GOT3 (cell line): Measurements from ENCODE around the gene PTPN7.
"Not testable (repeated sequence)": the region's sequence is repeated elsewhere in the genome, so short reads cannot be mapped to it uniquely, and the experiment has no call there.

ENCODE experiments used
- DNase-seq: peaks from one replicate; lab custom pipeline; 2025; ENCODE audit warnings: mixed read lengths; lab: John Stamatoyannopoulos, UW

The PTPN7 gene

GRCh38 chr1:202160377-202160940, at the start of gene PTPN7:
Gene PTPN7, minus strand, starts transcription at chr1:202160602. Its CDS starts 1,200 bp downstream, at chr1:202159402.
- no peak for DNase-seq

GRCh38 chr1:202208351-202208857, 48.0 kb upstream of the PTPN7 start:
- no peak for DNase-seq

GRCh38 chr1:202207292-202207691, 46.9 kb upstream of the PTPN7 start:
- no peak for DNase-seq

GRCh38 chr1:202205523-202206190, 45.3 kb upstream of the PTPN7 start:
- DNase-seq: no peak

GRCh38 chr1:202204065-202204464, 43.7 kb upstream of the PTPN7 start:
- DNase-seq: no peak

- no peak for DNase-seq
Measured at GRCh38 chr1:202203238-202204039, 43.0 kb upstream of the PTPN7 start.

GRCh38 chr1:202202500-202203168, 42.2 kb upstream of the PTPN7 start:
- no peak for DNase-seq

GRCh38 chr1:202201971-202202370, 41.6 kb upstream of the PTPN7 start:
- DNase-seq: no peak

- no peak for DNase-seq
Measured at GRCh38 chr1:202201266-202201665, 40.9 kb upstream of the PTPN7 start.

GRCh38 chr1:202200669-202201068, 40.3 kb upstream of the PTPN7 start:
- no peak for DNase-seq

- no peak for DNase-seq
Measured at GRCh38 chr1:202200112-202200548, 39.7 kb upstream of the PTPN7 start.

- no peak for DNase-seq
Measured at GRCh38 chr1:202199040-202199889, 38.9 kb upstream of the PTPN7 start.

GRCh38 chr1:202198366-202198724, 37.9 kb upstream of the PTPN7 start:
- DNase-seq: no peak

- no peak for DNase-seq
Measured at GRCh38 chr1:202197653-202198365, 37.4 kb upstream of the PTPN7 start.

GRCh38 chr1:202194328-202194648, 33.9 kb upstream of the PTPN7 start:
- no peak for DNase-seq

GRCh38 chr1:202193614-202194327, 33.4 kb upstream of the PTPN7 start, which contains the start of gene LGR6:
Gene LGR6, plus strand, starts transcription at chr1:202193799. Its CDS starts 191 bp downstream, at chr1:202193990.
- DNase-seq: no peak

- DNase-seq: no peak
Measured at GRCh38 chr1:202192770-202193613, 32.6 kb upstream of the PTPN7 start.

GRCh38 chr1:202191391-202191790, 31.0 kb upstream of the PTPN7 start:
- DNase-seq: not testable (repeated sequence)
